ENCODE data around the gene BDH1. TPM values are rescaled to one million over a fixed set of nuclear protein-coding genes. Genes with fewer than 3 reads are reported as not detected.
A peak's percentile ranks its signal among the peaks of the same experiment; 100 is the strongest.

Gene BDH1
- total RNA-seq, 1 experiment from 2014 or later = 38.6 TPM

GRCh38 chr3:197524128-197524527 is 31.6 kb downstream of the BDH1 start:
- DNase-seq (ENCODE audit: unreplicated experiment) = no peak
- ChIA-PET POLR2A (interaction anchor here (1.4 kb wide), 1 partner anchor 10 kb away, joined by 3 read pairs; no protein-coding TSS in a partner anchor), CTCF (no interaction called here)
- no peaks in the 10 kb centered on the region for H3K9me3 Mint-ChIP-seq (ENCODE audit: unreplicated experiment)
- H3K27me3 Mint-ChIP-seq (ENCODE audit: insufficient read depth, unreplicated experiment) = no peaks in the 10 kb centered on the region
- BruUV-seq (replicated peaks) = no TSS peak
- no peak for TF ChIP-seq CTCF (IDR thresholded peaks at IDR 0.05; ENCODE audit: unreplicated experiment)
- H3K27ac Mint-ChIP-seq (ENCODE audit: low read depth, unreplicated experiment) = no peak overlapping the region
- H3K4me3 Mint-ChIP-seq (ENCODE audit: unreplicated experiment) = no peak overlapping the region
- H3K36me3 Mint-ChIP-seq (ENCODE audit: insufficient read depth, unreplicated experiment) = peaks cover 29% of the 10 kb centered on the region
- peaks cover 24% of the 10 kb centered on the region for H3K4me1 Mint-ChIP-seq (ENCODE audit: insufficient read depth, unreplicated experiment)
- intact Hi-C loops (cut with micrococcal nuclease) = no loop called here

GRCh38 chr3:197523526-197523925 is 32.2 kb downstream of the BDH1 start:
- ChIA-PET POLR2A (interaction anchor here (1.4 kb wide), 1 partner anchor 10 kb away, joined by 3 read pairs; no protein-coding TSS in a partner anchor), CTCF (interaction anchor here (1.4 kb wide), 1 partner anchor 289 kb away, joined by 3 read pairs; no protein-coding TSS in a partner anchor)
- DNase-seq (ENCODE audit: unreplicated experiment) = no peak
- no peak overlapping the region for H3K4me3 Mint-ChIP-seq (ENCODE audit: unreplicated experiment)
- peaks cover 29% of the 10 kb centered on the region for H3K36me3 Mint-ChIP-seq (ENCODE audit: insufficient read depth, unreplicated experiment)
- H3K27me3 Mint-ChIP-seq (ENCODE audit: insufficient read depth, unreplicated experiment) = no peaks in the 10 kb centered on the region
- no peaks in the 10 kb centered on the region for H3K9me3 Mint-ChIP-seq (ENCODE audit: unreplicated experiment)
- no peak for TF ChIP-seq CTCF (IDR thresholded peaks at IDR 0.05; ENCODE audit: unreplicated experiment)
- H3K27ac Mint-ChIP-seq (ENCODE audit: low read depth, unreplicated experiment) = no peak overlapping the region
- BruUV-seq (replicated peaks) = no TSS peak
- H3K4me1 Mint-ChIP-seq (ENCODE audit: insufficient read depth, unreplicated experiment) = peaks cover 24% of the 10 kb centered on the region
- intact Hi-C loops (cut with micrococcal nuclease) = no loop called here

- no TSS peak for BruUV-seq (replicated peaks)
- Mint-ChIP-seq H3K9me3 (ENCODE audit: unreplicated experiment) (no peaks in the 10 kb centered on the region), H3K27me3 (ENCODE audit: insufficient read depth, unreplicated experiment) (no peaks in the 10 kb centered on the region), H3K4me3 (ENCODE audit: unreplicated experiment) (no peak overlapping the region), H3K36me3 (ENCODE audit: insufficient read depth, unreplicated experiment) (peaks cover 24% of the 10 kb centered on the region), H3K27ac (ENCODE audit: low read depth, unreplicated experiment) (no peak overlapping the region), H3K4me1 (ENCODE audit: insufficient read depth, unreplicated experiment) (peaks cover 24% of the 10 kb centered on the region)
- no peak for TF ChIP-seq CTCF (IDR thresholded peaks at IDR 0.05; ENCODE audit: unreplicated experiment)
- ChIA-PET POLR2A (no interaction called here), CTCF (interaction anchor here (0.7 to 1.4 kb wide), 4 partner anchors 11 to 289 kb away, joined by 3 to 6 read pairs (median 4); partner anchors contain the start of gene RUBCN)
- DNase-seq (ENCODE audit: unreplicated experiment) = no peak
- intact Hi-C loops (cut with micrococcal nuclease) = no loop called here
Observed at GRCh38 chr3:197522881-197523441, 32.8 kb downstream of the BDH1 start.

- ChIA-PET POLR2A (no interaction called here), CTCF (interaction anchor here (0.7 to 1.4 kb wide), 4 partner anchors 11 to 288 kb away, joined by 3 to 6 read pairs (median 4); partner anchors contain the start of gene RUBCN)
- Mint-ChIP-seq H3K27ac (ENCODE audit: low read depth, unreplicated experiment) (peak overlapping the region; percentile 52), H3K4me3 (ENCODE audit: unreplicated experiment) (no peak overlapping the region), H3K36me3 (ENCODE audit: insufficient read depth, unreplicated experiment) (peaks cover 21% of the 10 kb centered on the region), H3K27me3 (ENCODE audit: insufficient read depth, unreplicated experiment) (no peaks in the 10 kb centered on the region), H3K9me3 (ENCODE audit: unreplicated experiment) (no peaks in the 10 kb centered on the region), H3K4me1 (ENCODE audit: insufficient read depth, unreplicated experiment) (peaks cover 21% of the 10 kb centered on the region)
- no peak for TF ChIP-seq CTCF (IDR thresholded peaks at IDR 0.05; ENCODE audit: unreplicated experiment)
- no TSS peak for BruUV-seq (replicated peaks)
- DNase-seq (ENCODE audit: unreplicated experiment) = no peak
- intact Hi-C loops (cut with micrococcal nuclease) = no loop called here
Observed at GRCh38 chr3:197522183-197522715, 33.5 kb downstream of the BDH1 start.
